CD14-positive monocyte (primary cell): Measurements from ENCODE around the gene ZDHHC8. TPM values are rescaled to one million over a fixed set of nuclear protein-coding genes. Genes with fewer than 3 reads are reported as not detected.

ENCODE experiments used
- DNase-seq, 3 donors: peaks; one replicate each; pipeline ENCODE4 v3.0.0-alpha.2; 2011 to 2022
- H2AFZ ChIP-seq: 2 replicates; pipeline ENCODE4 v1.6.0; 2012; ENCODE audit warnings: mild to moderate bottlenecking, low read depth, low read length, inconsistent platforms; ENCODE audit not compliant: insufficient read depth, poor library complexity, severe bottlenecking
- H3K27ac ChIP-seq, 2 donors: 1 replicate in 1 of 2; 2 replicates in 1 of 2; pipeline ENCODE4 v1.5.1; 2012 to 2013; ENCODE audit warnings: low read length in 2 of 2, control low read depth in 1 of 2, inconsistent platforms in 1 of 2, low read depth in 1 of 2, mild to moderate bottlenecking in 1 of 2
- H3K27me3 ChIP-seq, 2 donors: one replicate each; pipeline versions ENCODE4 v1.6.0 to v1.6.1; 2011 to 2013; ENCODE audit warnings: low read length in 2 of 2; ENCODE audit not compliant: control insufficient read depth in 2 of 2, insufficient read depth in 2 of 2
- H3K36me3 ChIP-seq, 2 donors: replicated peaks in 1 of 2; 1 replicate in 1 of 2; 2 replicates in 1 of 2; pipeline versions ENCODE4 v1.5.1 to v1.6.1; 2012 to 2013; ENCODE audit warnings: low read length in 2 of 2, control low read depth in 1 of 2, inconsistent platforms in 1 of 2, mild to moderate bottlenecking in 1 of 2; ENCODE audit not compliant: insufficient read depth in 2 of 2, control insufficient read depth in 1 of 2
- H3K4me1 ChIP-seq, 2 donors: 1 replicate in 1 of 2; 2 replicates in 1 of 2; pipeline versions ENCODE4 v1.5.1 to v1.6.1; 2012 to 2013; ENCODE audit warnings: low read length in 2 of 2, control low read depth in 1 of 2, inconsistent platforms in 1 of 2, mild to moderate bottlenecking in 1 of 2, moderate library complexity in 1 of 2; ENCODE audit not compliant: insufficient read depth in 2 of 2, control insufficient read depth in 1 of 2
- H3K4me2 ChIP-seq: replicated peaks from 2 replicates; pipeline ENCODE3; 2012; ENCODE audit warnings: low read length, moderate library complexity, mild to moderate bottlenecking; ENCODE audit not compliant: poor library complexity, severe bottlenecking; ENCODE audit errors: extremely low read depth
- H3K4me3 ChIP-seq, 3 experiments: fragments of 200-600 bp in 1 of 3; sonication (generic) in 1 of 3; replicated peaks in 1 of 3; 1 replicate in 2 of 3; 2 replicates in 1 of 3; pipeline ENCODE4 v1.5.1; 2011 to 2013; ENCODE audit warnings: low read length in 3 of 3, mild to moderate bottlenecking in 3 of 3, control low read depth in 2 of 3, low read depth in 2 of 3, inconsistent platforms in 1 of 3, moderate library complexity in 1 of 3
- H3K79me2 ChIP-seq: 2 replicates; pipeline ENCODE4 v1.6.0; 2012; ENCODE audit warnings: mild to moderate bottlenecking, control low read depth, inconsistent platforms, low read length, moderate library complexity; ENCODE audit not compliant: insufficient read depth
- H3K9ac ChIP-seq: 2 replicates; pipeline ENCODE4 v1.6.0; 2017; ENCODE audit warnings: low read length, mild to moderate bottlenecking; ENCODE audit not compliant: insufficient read depth, poor library complexity, severe bottlenecking
- H3K9me3 ChIP-seq, 2 donors: replicated peaks in 1 of 2; 1 replicate in 1 of 2; 2 replicates in 1 of 2; pipeline versions ENCODE4 v1.5.1 to v1.6.1; 2012 to 2013; ENCODE audit warnings: low read length in 2 of 2, control low read depth in 1 of 2; ENCODE audit not compliant: control insufficient read depth in 1 of 2, insufficient read depth in 1 of 2
- H4K20me1 ChIP-seq: 2 replicates; pipeline ENCODE4 v1.6.0; 2012; ENCODE audit warnings: mild to moderate bottlenecking, low read length, control low read depth, moderate library complexity; ENCODE audit not compliant: insufficient read depth
- H3K27ac Mint-ChIP-seq, 7 donors: one replicate each; pipeline ENCODE4 v1.8.0; 2020; ENCODE audit warnings: mild to moderate bottlenecking in 7 of 7, mixed read lengths in 7 of 7, moderate library complexity in 6 of 7, inconsistent platforms in 2 of 7
- H3K27me3 Mint-ChIP-seq, 3 donors: one replicate each; pipeline ENCODE4 v1.8.0; 2021 to 2022; ENCODE audit warnings: low read depth in 3 of 3, mild to moderate bottlenecking in 3 of 3, mixed read lengths in 3 of 3, moderate library complexity in 3 of 3, inconsistent platforms in 1 of 3
- H3K36me3 Mint-ChIP-seq, 2 donors: one replicate each; pipeline ENCODE4 v1.8.0; 2020; ENCODE audit warnings: mixed read lengths in 2 of 2, inconsistent platforms in 1 of 2, mild to moderate bottlenecking in 1 of 2
- H3K4me1 Mint-ChIP-seq: one replicate; pipeline ENCODE4 v1.8.0; 2020; ENCODE audit warnings: mild to moderate bottlenecking, mixed read lengths
- H3K4me3 Mint-ChIP-seq, 2 donors: one replicate each; pipeline ENCODE4 v1.8.0; 2020; ENCODE audit warnings: mild to moderate bottlenecking in 2 of 2, mixed read lengths in 2 of 2, moderate library complexity in 1 of 2
- H3K9me3 Mint-ChIP-seq, 7 donors: one replicate each; pipeline ENCODE4 v1.8.0; 2020 to 2022; ENCODE audit warnings: mixed read lengths in 7 of 7, mild to moderate bottlenecking in 6 of 7, moderate library complexity in 6 of 7, inconsistent platforms in 2 of 7
- WGBS: methylation state at CpG from one replicate; pipeline ENCODE4 v1.1.5; 2013; ENCODE audit warnings: missing lambda C conversion rate; ENCODE audit not compliant: insufficient coverage; 5-methylcytosine and 5-hydroxymethylcytosine counted together
- intact Hi-C, 2 donors: fragments of 100-400 bp; cut with micrococcal nuclease; formaldehyde crosslinking; loops; one replicate each; pipeline versions ENCODE4 v1.15.0 to v1.15.1; 2023
- polyA plus RNA-seq, 3 donors: library from polyadenylated mRNA; depleted of rRNA in 1 of 3; unstranded in 2 of 3; stranded (reverse) in 1 of 3; fragments of 300-500 nt in 2 of 3; fragments of >200 nt in 1 of 3; fragmentation: Illumina TruSeq in 2 of 3; gene quantifications; 1 replicate in 2 of 3; 2 replicates in 1 of 3; pipeline ENCODE4 v1.2.3, GENCODE V29; 2012 to 2021
- TF ChIP-seq, protein P1 (sequence below): fragments of 200-600 bp; IDR thresholded peaks from one replicate; pipeline ENCODE4 v1.8.0; 2022; ENCODE audit warnings: antibody characterized with exemption, mild to moderate bottlenecking

Gene ZDHHC8
- polyA plus RNA-seq, 3 donors = 0.73 to 76.3 (median 1.1) TPM

DNA sequence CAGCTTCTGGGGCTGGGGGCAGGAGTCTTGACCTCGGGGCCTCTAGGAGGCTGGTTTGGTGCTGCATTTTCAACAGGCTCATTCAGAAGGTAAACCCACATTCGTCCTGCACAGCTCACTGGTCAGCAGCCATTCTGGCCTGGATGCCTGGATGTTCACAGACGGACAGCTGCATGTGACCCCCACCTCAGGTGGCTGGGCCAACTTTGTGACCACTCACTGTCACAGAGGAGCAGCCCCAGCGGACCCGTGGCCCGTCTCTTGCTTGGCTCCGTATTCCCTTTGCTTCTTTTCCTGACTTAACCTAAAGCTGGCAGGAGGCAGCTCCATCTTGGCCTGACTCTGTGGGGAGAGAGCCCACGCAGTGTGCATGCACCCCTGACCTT, 43.3 kb upstream of the ZDHHC8 start:
- H3K4me1 Mint-ChIP-seq = peaks cover 10% of the 10 kb centered on the region
- H3K36me3 ChIP-seq = peaks cover 75 to 79% of the 10 kb centered on the region in 2 donors
- peaks cover 77 to 82% of the 10 kb centered on the region in 2 donors for H3K36me3 Mint-ChIP-seq
- H3K4me1 ChIP-seq = no peaks in the 10 kb centered on the region
- peaks cover 38% of the 10 kb centered on the region for H3K79me2 ChIP-seq
- no peak overlapping the region for H3K9ac ChIP-seq
- no peaks in the 10 kb centered on the region for H3K9me3 Mint-ChIP-seq
- H3K4me2 ChIP-seq = no peak overlapping the region
- no peak for DNase-seq
- peak overlapping the region in 1 of 2 donors; percentile 8 for H3K27ac ChIP-seq
- H3K27me3 Mint-ChIP-seq = peaks cover 0 to 2% (median 0%) of the 10 kb centered on the region in 3 donors
- intact Hi-C loops = no loop called here
- TF ChIP-seq, protein P1, sequence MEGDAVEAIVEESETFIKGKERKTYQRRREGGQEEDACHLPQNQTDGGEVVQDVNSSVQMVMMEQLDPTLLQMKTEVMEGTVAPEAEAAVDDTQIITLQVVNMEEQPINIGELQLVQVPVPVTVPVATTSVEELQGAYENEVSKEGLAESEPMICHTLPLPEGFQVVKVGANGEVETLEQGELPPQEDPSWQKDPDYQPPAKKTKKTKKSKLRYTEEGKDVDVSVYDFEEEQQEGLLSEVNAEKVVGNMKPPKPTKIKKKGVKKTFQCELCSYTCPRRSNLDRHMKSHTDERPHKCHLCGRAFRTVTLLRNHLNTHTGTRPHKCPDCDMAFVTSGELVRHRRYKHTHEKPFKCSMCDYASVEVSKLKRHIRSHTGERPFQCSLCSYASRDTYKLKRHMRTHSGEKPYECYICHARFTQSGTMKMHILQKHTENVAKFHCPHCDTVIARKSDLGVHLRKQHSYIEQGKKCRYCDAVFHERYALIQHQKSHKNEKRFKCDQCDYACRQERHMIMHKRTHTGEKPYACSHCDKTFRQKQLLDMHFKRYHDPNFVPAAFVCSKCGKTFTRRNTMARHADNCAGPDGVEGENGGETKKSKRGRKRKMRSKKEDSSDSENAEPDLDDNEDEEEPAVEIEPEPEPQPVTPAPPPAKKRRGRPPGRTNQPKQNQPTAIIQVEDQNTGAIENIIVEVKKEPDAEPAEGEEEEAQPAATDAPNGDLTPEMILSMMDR = no peak
- H3K4me3 ChIP-seq = no peak overlapping the region
- no peaks in the 10 kb centered on the region for H3K9me3 ChIP-seq
- peaks cover 31% of the 10 kb centered on the region for H4K20me1 ChIP-seq
- WGBS = 94% methylated on average over 7 of the region's 8 CpGs
- H3K27ac Mint-ChIP-seq = no peak overlapping the region
- H3K27me3 ChIP-seq = no peaks in the 10 kb centered on the region
- H3K4me3 Mint-ChIP-seq = no peak overlapping the region
- no peak overlapping the region for H2AFZ ChIP-seq

DNA sequence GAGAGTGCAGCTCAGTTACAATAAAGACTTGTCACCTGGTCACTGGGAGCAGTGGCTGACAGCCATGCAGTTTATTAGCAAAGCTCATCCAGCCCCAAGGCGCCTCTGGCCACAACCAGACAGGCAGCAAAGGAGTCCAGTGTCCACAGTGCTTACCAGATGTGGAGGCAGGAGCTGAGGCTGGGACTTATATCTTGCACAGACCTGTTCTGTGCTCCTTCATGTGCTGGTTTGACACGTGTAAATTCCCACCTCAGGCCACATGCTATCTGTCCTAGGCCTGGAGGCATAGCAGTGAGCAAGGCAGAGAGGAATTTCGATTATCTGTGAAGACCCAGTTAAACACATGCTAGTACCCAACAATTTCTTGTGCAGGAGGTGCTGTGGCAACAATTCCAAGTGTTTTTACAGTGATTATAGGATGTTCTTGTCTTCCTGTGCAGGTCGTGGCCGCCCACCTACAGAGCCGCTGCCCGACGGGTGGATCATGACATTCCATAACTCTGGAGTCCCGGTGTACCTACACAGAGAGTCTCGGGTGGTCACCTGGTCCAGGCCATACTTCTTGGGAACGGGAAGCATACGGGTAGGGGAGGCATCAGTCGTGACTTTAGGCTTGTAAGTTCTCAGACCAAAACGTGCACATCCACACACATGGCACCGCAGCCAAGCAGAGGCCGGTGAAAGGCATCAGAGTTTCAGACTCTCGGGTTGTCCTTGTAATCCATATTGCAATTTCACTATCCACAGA, 42.2 kb upstream of the ZDHHC8 start:
- peaks cover 86 to 91% of the 10 kb centered on the region in 2 donors for H3K36me3 ChIP-seq
- no peaks in the 10 kb centered on the region for H3K4me1 ChIP-seq
- H3K27ac ChIP-seq = no peak overlapping the region
- H3K9me3 Mint-ChIP-seq = peaks cover 0 to 4% (median 0%) of the 10 kb centered on the region in 7 donors
- no peak overlapping the region for H3K4me3 ChIP-seq
- intact Hi-C loops = no loop called here
- WGBS = 96% methylated on average over 14 of the region's 17 CpGs
- H3K4me1 Mint-ChIP-seq = peaks cover 3% of the 10 kb centered on the region
- H3K9ac ChIP-seq = no peak overlapping the region
- H3K4me2 ChIP-seq = no peak overlapping the region
- H3K36me3 Mint-ChIP-seq = peaks cover 89 to 93% of the 10 kb centered on the region in 2 donors
- H3K27me3 ChIP-seq = no peaks in the 10 kb centered on the region
- DNase-seq = no peak
- peak overlapping the region in 2 of 7 donors; percentile 46 to 56 for H3K27ac Mint-ChIP-seq
- H4K20me1 ChIP-seq = peaks cover 19% of the 10 kb centered on the region
- H3K9me3 ChIP-seq = no peaks in the 10 kb centered on the region
- H3K4me3 Mint-ChIP-seq = no peak overlapping the region
- TF ChIP-seq, protein P1 = no peak
- no peak overlapping the region for H2AFZ ChIP-seq
- H3K79me2 ChIP-seq = peaks cover 26% of the 10 kb centered on the region
- peaks cover 0 to 4% (median 0%) of the 10 kb centered on the region in 3 donors for H3K27me3 Mint-ChIP-seq
